ENCODE data around the gene NRCAM.

Gene NRCAM

GRCh38 chr7:108247614-108248013 lies 208.6 kb downstream of the NRCAM start:
- Histone ChIP-seq H3K4me2 (ENCODE audit: low read length) (no peak overlapping the region), H3K4me3 (ENCODE audit: low read length) (no peak overlapping the region), H3K9ac (ENCODE audit: low read length) (no peak overlapping the region), H3K36me3 (replicated peaks; ENCODE audit: low read depth, low read length) (peaks cover 6% of the 10 kb centered on the region), H4K20me1 (ENCODE audit: insufficient read depth, low read length) (peaks cover 26% of the 10 kb centered on the region), H2AFZ (ENCODE audit: low read depth, low read length) (no peak overlapping the region), H3K27ac (ENCODE audit: low read length) (no peak overlapping the region), H3K4me1 (ENCODE audit: low read length) (peaks cover 9% of the 10 kb centered on the region), H3K79me2 (ENCODE audit: low read length) (peaks cover 73% of the 10 kb centered on the region), H3K27me3 (ENCODE audit: low read depth, low read length) (no peaks in the 10 kb centered on the region), H3K9me3 (ENCODE audit: insufficient read depth, low read length) (no peaks in the 10 kb centered on the region)
- TF ChIP-seq EZH2phosphoT487 (IDR thresholded peaks at IDR 0.05; ENCODE audit: low read depth) (no peak), CTCF (IDR thresholded peaks at IDR 0.05; ENCODE audit: low read depth, low read length) (no peak)

- H3K79me2 ChIP-seq (ENCODE audit: low read length) = peaks cover 71% of the 10 kb centered on the region
- no peak overlapping the region for H3K4me3 ChIP-seq (ENCODE audit: low read length)
- TF ChIP-seq CTCF (IDR thresholded peaks at IDR 0.05; ENCODE audit: low read depth, low read length) (no peak), EZH2phosphoT487 (IDR thresholded peaks at IDR 0.05; ENCODE audit: low read depth) (no peak)
- no peak overlapping the region for H2AFZ ChIP-seq (ENCODE audit: low read depth, low read length)
- H3K9ac ChIP-seq (ENCODE audit: low read length) = no peak overlapping the region
- H3K27me3 ChIP-seq (ENCODE audit: low read depth, low read length) = no peaks in the 10 kb centered on the region
- H4K20me1 ChIP-seq (ENCODE audit: insufficient read depth, low read length) = peaks cover 26% of the 10 kb centered on the region
- no peaks in the 10 kb centered on the region for H3K9me3 ChIP-seq (ENCODE audit: insufficient read depth, low read length)
- no peak overlapping the region for H3K27ac ChIP-seq (ENCODE audit: low read length)
- peaks cover 6% of the 10 kb centered on the region for H3K36me3 ChIP-seq (replicated peaks; ENCODE audit: low read depth, low read length)
- H3K4me1 ChIP-seq (ENCODE audit: low read length) = peaks cover 9% of the 10 kb centered on the region
- no peak overlapping the region for H3K4me2 ChIP-seq (ENCODE audit: low read length)
These were observed 209.9 kb downstream of the NRCAM start for GRCh38 chr7:108246227-108246837.

- H3K4me2 ChIP-seq (ENCODE audit: low read length) = no peak overlapping the region
- H3K27me3 ChIP-seq (ENCODE audit: low read depth, low read length) = no peaks in the 10 kb centered on the region
- no peak overlapping the region for H2AFZ ChIP-seq (ENCODE audit: low read depth, low read length)
- peaks cover 13% of the 10 kb centered on the region for H3K4me1 ChIP-seq (ENCODE audit: low read length)
- H3K79me2 ChIP-seq (ENCODE audit: low read length) = peaks cover 76% of the 10 kb centered on the region
- TF ChIP-seq EZH2phosphoT487 (IDR thresholded peaks at IDR 0.05; ENCODE audit: low read depth) (no peak), CTCF (IDR thresholded peaks at IDR 0.05; ENCODE audit: low read depth, low read length) (no peak)
- no peaks in the 10 kb centered on the region for H3K9me3 ChIP-seq (ENCODE audit: insufficient read depth, low read length)
- H3K36me3 ChIP-seq (replicated peaks; ENCODE audit: low read depth, low read length) = peaks cover 6% of the 10 kb centered on the region
- H4K20me1 ChIP-seq (ENCODE audit: insufficient read depth, low read length) = peaks cover 26% of the 10 kb centered on the region
- H3K9ac ChIP-seq (ENCODE audit: low read length) = no peak overlapping the region
- H3K4me3 ChIP-seq (ENCODE audit: low read length) = no peak overlapping the region
- H3K27ac ChIP-seq (ENCODE audit: low read length) = no peak overlapping the region
These were observed 210.6 kb downstream of the NRCAM start for GRCh38 chr7:108245523-108246226.

DNA sequence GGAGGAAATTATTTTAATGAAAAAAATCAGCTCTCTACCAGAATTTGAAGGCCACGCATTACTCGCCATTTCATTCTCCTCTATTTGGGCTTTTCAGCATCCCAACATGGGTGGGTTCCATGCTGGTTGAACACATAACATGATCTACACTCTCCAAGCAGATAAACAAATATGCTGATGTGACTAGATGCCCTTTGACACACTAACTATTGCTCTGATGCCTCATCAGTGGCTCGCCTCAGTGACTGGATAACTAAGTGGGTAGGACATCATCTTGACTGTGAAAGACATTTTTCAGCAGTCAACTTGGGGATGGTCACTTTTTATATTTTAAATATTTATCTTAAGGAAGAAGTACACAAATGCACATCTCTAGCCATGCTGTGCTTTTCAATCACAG lies 212.1 kb downstream of the NRCAM start:
- Histone ChIP-seq H4K20me1 (ENCODE audit: insufficient read depth, low read length) (peaks cover 23% of the 10 kb centered on the region), H3K36me3 (replicated peaks; ENCODE audit: low read depth, low read length) (peaks cover 6% of the 10 kb centered on the region), H3K4me2 (ENCODE audit: low read length) (no peak overlapping the region), H2AFZ (ENCODE audit: low read depth, low read length) (no peak overlapping the region), H3K27ac (ENCODE audit: low read length) (no peak overlapping the region), H3K27me3 (ENCODE audit: low read depth, low read length) (no peaks in the 10 kb centered on the region), H3K4me1 (ENCODE audit: low read length) (peaks cover 26% of the 10 kb centered on the region), H3K9ac (ENCODE audit: low read length) (no peak overlapping the region), H3K9me3 (ENCODE audit: insufficient read depth, low read length) (no peaks in the 10 kb centered on the region), H3K4me3 (ENCODE audit: low read length) (no peak overlapping the region), H3K79me2 (ENCODE audit: low read length) (peaks cover 77% of the 10 kb centered on the region)
- no peak for TF ChIP-seq EZH2phosphoT487 (IDR thresholded peaks at IDR 0.05; ENCODE audit: low read depth)
- TF ChIP-seq CTCF (IDR thresholded peaks at IDR 0.05; ENCODE audit: low read depth, low read length) = no peak

Measured in OCI-LY3 (cell line).